ENCODE measurements around the gene WNT3.
"Not testable (repeated sequence)": the region's sequence is repeated elsewhere in the genome, so short reads cannot be mapped to it uniquely, and the experiment has no call there.

Gene WNT3, protein sequence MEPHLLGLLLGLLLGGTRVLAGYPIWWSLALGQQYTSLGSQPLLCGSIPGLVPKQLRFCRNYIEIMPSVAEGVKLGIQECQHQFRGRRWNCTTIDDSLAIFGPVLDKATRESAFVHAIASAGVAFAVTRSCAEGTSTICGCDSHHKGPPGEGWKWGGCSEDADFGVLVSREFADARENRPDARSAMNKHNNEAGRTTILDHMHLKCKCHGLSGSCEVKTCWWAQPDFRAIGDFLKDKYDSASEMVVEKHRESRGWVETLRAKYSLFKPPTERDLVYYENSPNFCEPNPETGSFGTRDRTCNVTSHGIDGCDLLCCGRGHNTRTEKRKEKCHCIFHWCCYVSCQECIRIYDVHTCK

DNA sequence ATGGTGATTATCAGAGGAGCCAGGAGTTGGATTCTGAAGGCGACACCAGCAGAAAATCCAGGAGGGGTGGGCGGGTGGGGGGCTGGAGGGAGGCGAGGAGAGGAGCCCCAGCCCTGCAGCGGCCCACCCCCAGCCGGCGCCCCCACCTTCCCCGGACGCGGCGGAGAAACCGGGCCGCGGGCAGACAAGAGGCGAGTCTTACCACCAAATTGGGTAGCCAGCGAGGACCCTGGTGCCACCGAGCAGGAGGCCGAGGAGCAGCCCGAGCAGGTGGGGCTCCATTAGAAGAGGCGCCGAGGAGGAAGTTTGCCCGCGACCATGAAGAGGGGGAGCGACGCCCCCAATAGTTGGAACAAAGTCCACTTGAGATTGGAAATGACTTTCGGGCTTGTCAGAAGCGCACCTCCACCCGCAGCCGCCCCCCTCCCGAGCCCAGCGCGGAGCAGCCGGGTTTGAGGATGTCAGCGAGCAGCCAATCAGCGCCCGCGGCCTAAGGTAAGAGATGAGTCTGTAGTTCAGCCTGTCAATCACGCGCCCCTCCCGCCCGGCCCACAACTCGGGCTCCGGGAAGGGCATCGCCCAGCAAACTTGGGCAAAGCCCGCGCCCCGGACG is at the start of gene WNT3:
TSS of gene WNT3 (minus strand) at position 377 of the 613 bp plus-strand sequence. CDS start at position 282, 95 bp downstream.
- DNase-seq, result no peak

DNA sequence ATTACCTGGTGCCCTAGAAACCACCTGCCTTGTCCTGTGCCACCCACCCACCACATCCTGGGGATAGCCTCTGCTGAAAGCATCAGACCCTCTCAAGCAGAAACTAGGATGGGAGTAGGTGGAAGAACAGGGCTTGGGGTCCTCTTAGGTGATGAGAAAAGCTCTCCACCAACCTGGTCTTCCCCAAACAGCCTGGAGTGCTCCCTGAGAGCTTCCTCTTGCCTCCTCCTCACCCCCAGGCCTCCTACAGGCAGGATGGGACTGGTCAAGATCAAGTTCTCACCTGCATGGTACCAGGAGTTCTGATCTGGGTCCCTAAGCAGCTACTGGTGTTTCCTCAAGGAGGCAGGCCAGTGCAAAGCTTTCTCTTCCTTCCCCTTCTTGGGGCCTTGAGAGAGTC is 48.3 kb upstream of the WNT3 start:
- no peak for DNase-seq

DNA sequence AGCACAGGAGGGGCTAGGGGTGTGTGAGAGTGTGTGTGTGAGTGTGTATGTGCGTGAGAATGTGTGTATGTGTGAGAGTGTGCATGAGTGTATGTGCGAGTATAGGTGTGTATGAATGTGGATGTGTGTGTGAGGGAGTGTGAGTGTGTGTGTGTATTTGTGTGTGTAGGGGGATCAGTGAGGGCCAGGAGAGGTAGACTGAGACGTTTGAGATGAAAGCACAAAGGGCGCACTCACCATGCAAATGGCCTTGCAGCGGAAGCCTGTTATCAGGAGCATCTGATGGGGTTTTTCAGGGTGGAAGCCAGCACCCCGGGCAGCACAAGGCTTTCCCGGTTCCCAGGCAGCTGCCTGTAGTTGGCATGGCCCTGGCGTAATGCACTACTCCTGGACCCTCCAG is 47.8 kb upstream of the WNT3 start:
- no peak for DNase-seq

DNA sequence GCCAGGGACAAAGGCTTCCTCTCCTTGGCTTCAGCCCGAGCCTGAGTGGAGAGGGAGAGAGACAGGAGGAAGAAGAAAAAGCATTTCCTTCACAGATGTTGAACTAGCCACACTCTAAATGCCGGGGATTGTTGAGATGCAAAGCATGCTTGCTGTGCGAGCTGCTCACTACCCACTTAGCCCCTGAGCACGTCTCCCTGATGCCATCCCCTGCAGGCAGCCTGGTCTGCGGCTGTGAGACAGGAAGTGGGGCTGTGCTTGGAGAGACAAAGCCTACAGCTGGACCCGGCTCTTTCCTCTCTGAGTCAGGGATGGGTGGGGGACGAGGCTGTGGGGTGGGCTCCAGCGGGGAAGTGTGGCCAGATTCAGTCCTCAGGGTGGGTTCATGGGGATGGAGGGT is 46.6 kb upstream of the WNT3 start:
- no peak for DNase-seq

DNA sequence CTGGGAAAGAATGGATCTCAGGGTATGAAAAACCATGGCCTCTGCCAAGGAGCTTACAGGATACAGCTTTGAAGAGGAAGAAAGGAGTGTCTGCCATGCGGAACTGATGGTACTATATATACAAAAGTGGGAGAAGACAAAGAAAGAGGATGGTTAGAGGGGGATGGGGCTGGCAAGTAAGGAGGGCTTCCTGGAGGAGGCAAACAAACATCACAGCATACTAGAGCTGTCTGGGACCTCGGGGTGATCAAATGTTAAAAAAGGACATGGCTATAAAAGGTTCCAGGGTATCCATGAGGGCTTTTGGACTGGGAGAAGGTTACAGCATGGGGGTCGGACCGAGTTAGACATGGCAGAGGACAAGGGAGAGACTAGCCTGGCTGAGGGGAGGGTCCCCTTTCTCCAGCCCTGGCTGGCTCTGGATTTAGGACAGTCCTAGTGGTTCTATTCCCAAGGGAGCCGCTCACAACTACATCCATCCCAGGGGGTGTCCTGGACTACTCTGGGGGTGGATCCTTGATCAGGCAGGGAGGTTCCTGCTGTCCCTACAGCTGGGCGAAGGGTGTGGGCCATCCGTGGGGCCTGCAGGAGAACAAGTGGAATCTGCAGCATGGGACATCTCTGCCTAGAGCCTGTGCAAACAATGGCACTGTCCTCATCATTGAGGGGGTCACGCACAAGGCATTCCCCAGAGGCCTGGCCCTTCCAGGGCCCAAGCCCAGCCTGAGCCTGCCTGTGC is 45.1 kb upstream of the WNT3 start:
- no peak for DNase-seq

DNA sequence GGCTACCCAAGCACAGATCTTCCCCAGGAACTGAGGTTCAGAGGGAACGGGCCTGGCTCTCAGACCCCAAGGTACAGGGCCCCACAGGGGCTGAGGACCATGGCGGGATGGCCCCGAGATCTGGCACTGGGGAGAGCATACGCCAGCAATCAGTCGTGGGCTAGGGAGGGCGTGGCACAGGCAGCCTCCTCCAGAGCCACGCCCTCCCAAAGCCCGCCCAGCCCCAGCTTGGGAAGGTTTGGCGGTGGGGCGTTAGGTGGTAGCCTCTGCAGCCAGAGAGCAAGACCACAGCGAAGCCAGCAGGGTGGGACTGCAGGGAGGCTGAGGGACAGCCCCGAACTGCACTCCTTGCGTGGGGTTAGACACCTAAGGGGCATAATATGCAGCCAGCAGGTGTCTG is 44.5 kb upstream of the WNT3 start:
- DNase-seq, result no peak

DNA sequence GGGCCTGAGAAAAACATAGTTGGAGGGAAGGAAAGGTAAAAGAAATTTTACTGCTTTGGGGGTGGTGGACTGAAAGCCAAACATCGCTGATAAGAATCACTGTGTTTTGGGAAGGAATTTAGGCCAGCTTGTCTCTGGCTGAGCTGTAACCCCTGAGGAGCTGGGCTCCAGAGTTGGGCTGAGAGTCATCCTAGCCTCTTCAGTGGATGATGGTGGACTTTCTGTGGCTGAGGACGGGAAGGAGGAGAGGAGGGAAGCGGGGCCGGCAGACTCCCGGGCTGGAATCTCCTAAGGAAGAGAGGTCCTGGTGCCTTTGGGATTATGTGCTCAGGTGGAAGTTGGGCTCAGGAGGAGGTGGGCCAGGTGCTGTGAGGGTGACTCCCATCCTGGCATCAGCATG is 41.5 kb upstream of the WNT3 start:
- no peak for DNase-seq

DNA sequence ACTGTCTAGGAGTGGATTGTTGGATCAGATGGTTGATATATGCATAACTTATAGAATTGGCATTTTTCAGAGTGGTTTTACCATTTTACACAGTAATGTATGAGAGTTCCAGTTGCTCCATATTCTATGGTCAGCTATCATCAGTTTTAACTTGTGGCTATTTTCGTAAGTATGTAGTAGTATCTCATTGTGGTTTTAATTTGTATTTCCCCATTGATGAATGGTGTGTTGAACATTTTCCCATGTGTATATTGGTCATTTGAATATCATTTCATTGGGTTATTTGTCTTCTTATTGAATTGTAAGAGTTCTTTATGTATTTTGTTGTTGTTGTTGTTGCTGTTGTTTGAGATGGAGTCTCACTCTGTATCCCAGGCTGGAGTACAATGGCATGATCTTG is 39.1 kb upstream of the WNT3 start:
- DNase-seq, result no peak

DNA sequence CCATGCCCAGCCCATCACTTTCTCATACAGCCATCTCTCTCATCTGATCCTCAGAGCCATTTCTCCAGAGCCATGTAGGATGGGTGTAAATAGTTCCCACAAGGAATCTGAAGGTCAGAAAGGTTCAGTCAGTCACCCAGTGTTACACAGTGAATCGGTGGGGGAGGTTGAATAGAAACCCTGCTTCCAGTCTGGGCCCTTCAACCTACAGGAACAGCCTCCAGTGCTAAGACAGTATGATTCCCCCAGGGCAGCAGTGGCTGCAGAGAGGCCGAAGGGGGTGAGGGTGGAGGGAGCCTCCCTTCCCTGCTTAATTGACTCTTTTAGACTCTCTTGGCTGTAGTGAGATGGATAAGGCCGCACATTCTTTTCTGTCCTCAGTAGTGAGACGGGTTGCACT is 36.5 kb upstream of the WNT3 start:
- DNase-seq, result no peak

DNA sequence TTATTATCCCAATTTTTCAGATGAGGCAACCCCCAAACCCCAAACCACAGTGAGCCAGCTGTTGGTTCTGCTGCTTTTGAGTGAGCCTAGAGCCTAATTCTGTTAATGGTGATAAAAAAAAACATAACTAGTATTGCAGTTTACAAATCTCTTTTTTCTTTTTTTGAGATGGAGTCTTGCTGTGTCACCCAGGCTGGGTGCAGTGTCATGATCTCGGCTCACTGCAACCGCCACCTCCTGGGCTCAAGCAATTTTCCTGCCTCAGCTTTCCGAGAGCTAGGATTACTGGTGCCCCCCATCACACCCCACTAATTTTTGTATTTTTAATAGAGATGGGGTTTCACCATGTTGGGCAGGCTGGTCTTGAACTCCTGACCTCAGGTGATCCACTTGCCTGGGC is 36.0 kb upstream of the WNT3 start:
- DNase-seq, result no peak

DNA sequence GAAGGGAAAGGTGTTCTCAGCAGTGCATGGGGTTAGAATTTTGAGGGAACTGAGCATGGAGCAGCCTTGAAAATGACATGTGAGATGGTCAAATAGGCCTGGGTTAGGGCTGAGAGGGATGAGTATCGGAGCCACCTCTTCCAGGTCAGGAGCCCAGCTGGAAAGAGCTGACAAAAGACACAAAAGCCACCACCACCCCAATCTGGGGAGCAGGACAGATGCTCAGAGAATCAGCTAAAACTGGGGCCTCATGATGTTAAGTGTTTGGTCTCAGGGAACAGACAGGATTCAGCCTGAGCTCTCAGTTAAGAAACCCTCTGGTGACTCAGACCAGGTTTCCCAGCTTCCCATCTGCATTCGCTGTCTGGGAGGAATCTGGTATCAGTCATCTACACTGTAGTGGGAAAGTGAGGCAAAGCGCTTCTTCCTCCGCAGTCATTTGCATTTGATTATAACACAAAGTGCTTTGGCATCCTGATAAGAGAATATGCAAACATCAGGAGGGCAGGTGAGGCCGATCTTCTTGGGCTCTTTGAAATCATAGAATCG is 35.5 kb upstream of the WNT3 start:
- DNase-seq, result no peak

DNA sequence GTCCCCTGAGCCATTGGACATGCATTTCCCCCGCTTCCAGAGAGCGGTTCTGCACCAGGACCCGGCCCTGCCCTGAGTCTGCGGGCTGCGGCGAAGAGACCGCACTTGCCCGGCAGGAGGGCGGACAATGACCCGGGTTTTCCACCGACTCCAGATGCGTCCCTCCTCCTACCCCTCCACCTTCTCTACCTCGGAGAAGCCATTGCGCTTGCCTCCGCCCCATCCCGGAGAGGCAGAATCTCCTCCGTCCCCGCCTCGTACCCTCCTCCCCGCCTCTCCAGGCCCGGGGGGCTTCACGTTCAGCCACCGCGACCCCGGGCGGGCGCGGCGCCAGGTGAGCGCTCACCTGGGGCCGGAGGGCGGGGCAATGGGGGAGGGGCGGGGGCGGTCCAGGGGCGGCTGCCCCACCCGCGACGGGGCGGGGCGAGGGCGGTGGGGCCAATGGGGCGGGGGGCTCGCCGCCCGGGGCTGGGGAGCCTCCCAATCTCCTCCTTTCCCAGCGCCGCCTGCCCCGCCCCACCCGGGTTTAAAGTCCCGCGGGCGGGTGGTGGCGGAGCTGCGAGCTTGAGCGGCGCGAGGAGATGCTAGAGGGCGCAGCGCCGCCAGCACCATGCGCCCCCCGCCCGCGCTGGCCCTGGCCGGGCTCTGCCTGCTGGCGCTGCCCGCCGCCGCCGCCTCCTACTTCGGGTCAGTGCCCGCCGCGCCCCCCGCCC is 32.7 kb upstream of the WNT3 start, which contains the start of gene WNT9B:
TSS of gene WNT9B (plus strand) at position 555 of the 713 bp plus-strand sequence. CDS start at position 611, 56 bp downstream.
- DNase-seq, result no peak

DNA sequence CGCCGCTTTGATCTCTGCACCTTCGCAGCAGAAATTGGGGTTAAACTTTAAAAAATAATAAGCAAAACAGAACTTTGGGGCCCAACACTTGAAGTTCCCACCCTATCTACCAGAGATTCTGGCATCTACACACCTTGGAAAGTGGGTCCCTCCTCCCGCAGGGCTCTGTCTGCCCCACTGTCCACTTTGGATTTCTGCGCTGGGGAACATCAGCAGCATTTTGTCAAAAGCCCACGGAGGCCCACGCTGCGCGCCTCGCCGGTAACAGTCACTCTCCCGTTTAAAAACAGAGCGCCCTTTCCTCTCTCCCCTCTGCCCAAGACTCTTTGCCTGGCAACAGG is 32.2 kb upstream of the WNT3 start:
- no peak for DNase-seq

DNA sequence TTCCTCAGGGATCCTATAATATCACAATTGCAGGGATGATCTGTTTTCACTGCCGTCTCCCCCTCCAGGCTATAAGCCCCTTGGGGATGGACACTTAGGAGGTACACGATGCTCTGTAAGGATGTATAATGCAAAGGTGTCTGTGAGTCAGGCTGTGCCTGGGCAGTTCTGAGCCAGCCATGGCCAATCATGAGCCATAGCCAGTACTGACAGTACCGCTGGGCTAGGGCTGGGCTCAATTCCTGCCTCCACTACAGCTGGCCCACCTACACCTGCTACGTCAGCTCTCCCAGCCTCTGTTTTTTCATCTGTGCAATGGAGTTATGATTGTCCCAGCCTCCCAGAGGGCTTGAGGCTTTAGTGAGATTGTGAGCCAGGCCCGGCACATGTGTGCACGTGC is 30.0 kb upstream of the WNT3 start:
- DNase-seq, result no peak

DNA sequence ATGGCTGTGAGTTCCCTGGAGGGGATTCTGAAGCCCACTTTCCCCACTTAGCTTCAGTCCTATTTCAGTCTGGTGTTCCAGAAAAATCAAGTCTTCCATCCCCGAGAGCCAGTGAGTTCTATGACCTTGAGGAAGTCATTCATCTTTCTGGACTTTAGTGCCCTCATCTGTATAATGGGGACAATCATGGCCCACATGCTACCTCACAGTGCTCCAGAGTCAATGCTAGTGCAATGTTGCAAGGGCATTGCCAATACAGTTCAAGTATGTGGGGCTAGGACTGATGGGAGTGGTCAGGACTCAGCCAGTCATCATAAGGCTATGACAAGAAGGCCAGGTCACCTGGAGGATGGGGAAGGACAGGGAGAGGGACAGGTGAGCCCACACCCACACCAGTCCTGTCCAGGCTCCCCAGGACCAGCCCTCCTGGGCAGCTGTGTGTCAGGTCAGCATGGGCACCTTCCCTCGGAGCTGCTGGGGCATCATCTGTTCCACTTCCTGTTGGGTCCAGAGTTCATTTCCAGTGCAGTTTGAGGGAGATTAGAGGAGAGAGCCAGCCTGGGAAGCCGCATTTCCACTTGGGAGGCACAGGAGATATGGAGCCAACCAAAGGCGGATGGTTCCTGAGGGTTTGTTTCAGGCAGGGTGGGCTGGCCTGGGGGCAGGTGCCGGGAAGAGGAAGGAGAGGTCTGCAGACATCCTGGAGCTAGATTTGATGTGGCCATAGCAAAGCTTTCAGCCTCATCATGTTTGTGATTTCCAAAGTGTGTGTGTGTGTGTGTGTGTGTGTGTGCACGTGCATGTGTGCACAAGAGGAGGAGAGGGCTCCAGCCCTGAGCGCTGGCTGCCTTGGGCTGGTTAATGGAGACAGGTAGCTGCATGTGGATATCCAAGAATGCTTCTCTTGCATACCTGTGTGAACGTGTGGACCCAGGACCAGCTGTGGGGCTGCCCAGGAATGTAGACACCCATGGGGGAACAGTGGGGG is 29.0 kb upstream of the WNT3 start:
- DNase-seq, result no peak

DNA sequence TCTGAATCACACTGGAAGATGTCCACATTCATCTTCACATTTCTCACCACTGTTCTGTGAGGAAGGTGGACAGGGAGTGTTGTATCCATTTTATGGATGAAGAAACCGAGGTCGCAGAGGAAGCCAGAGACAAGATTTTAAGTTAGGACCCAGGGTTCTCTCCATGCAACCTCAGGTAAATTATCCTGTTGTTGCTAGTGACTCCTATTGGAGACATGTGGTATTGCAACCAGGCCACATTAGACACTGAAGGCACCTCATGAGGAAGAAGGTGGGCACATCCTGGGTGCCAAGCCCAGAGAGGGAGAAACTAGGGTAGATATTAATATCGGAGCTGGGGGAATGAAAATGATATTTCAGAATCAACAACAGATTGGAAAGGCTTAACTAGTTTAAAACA is 24.3 kb upstream of the WNT3 start:
- no peak for DNase-seq

DNA sequence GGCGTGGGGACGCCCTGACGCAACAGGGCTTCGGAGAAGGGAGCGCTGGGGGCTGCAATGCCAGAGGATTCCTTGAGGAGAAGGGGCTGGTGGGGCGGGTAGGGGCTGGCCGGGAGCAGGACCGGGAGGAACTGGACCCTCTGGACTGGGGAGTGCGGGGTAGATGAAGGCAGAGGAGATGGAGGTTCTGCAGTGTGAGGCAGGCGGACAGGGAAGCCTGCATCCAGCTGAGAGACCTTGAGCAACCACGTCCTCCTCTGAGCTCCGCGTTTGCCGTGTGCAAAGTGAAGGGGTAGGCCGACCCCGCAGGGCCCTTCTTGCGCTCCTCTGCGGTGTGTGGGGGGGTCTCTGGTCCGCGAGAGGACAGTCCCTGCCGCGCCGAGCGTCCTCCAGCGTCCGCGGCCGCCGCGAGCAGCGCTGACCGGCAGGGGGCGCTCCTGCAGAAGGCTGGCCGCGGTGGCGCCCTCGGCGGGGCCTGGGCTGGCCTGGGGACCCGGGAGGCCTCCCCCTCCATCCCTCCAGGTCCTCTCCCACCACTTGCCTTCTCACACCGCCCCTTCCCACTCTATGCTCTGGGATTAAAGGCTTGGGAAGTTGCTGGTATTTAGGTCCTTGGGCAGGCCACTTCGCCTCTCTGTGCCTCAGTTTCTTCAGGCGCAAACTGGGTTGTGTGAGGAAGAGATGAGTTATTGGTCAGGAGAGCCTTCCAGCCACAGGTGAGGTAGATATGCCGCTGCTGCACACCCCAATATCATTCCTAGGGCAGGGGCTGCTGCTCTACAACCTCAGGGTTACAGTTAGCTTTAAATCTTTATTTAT is 23.3 kb upstream of the WNT3 start:
- no peak for DNase-seq

DNA sequence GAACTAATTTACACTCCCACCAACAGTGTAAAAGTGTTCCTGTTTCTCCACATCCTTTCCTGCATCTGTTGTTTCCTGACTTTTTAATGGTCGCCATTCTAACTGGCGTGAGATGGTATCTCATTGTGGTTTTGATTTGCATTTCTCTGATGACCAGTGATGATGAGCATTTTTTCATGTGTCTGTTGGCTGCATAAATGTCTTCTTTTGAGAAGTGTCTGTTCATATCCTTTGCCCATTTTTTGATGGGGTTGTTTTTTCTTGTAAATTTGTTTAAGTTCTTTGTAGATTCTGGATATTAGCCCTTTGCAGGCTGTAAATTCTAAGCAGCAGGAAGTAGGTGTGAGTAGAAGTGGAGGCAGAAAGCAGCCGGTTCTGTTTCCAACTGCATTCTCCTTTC is 22.1 kb upstream of the WNT3 start:
- not testable (repeated sequence) for DNase-seq

DNA sequence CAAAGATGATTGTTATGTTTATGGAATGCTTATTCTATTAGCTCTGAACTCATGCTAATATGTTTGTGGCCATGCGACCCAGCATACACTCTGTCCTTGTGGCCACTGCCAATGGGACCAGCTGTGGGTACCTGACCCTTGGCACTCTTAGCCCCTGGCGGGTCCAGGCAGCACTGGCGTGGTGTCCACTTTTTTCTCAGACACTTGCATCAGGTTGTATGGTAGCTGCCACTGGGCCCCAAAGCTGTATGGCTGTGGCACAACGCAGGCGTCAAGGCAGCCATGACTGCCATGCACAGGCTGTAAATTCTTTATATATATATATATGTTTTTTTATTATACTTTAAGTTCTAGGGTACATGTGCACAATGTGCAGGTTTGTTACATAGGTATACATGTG is 20.7 kb upstream of the WNT3 start:
- DNase-seq, result no peak

DNA sequence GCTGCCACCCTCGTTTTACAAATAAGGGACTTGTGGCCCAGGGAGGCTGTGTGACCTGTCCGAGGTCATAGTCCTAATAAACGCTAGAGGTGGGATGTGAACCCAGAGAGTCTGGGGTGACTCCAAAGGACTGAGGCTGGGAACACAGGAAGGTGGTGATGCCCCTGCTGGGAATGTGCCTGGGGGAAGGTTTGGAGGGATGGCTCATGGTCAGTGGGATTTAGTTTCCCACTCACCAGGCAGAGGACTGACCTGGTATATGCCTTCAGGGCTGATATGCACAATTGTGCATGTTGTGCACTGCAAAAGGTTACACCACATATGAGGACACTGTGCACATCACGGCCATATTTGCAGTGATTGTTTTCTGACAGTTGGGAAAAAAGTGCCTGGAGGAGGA is 19.0 kb upstream of the WNT3 start:
- DNase-seq, result no peak

DNA sequence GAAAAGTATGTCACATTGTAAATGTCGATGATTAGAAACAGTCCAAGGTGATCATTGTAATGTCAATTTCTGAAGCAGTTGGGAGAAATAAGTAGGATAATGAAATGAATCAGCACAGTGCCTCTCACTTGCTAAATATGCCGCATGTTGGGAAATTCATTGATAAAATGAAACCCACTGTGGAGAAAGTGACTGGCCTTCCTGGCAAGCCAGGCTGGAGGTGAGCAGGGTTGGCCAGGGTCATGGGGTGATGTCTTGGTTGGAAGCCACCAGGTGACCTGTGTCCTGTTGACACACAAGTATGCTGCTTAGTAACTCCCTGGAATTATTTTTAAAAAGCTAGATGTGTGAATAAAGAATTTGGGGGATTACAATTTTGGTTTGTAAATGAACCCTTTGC is 18.0 kb upstream of the WNT3 start:
- DNase-seq, result no peak

Data from NCI-H2107 (cell line).